Right forelimb (tissue), 1 donor: ENCODE results near the gene KRT4.
"Not testable (repeated sequence)": the region's sequence is repeated elsewhere in the genome, so short reads cannot be mapped to it uniquely, and the experiment has no call there.

ENCODE experiments used
- DNase-seq: peaks from one replicate; pipeline ENCODE4 v3.0.0-alpha.2; 2018

KRT4 gene

DNA sequence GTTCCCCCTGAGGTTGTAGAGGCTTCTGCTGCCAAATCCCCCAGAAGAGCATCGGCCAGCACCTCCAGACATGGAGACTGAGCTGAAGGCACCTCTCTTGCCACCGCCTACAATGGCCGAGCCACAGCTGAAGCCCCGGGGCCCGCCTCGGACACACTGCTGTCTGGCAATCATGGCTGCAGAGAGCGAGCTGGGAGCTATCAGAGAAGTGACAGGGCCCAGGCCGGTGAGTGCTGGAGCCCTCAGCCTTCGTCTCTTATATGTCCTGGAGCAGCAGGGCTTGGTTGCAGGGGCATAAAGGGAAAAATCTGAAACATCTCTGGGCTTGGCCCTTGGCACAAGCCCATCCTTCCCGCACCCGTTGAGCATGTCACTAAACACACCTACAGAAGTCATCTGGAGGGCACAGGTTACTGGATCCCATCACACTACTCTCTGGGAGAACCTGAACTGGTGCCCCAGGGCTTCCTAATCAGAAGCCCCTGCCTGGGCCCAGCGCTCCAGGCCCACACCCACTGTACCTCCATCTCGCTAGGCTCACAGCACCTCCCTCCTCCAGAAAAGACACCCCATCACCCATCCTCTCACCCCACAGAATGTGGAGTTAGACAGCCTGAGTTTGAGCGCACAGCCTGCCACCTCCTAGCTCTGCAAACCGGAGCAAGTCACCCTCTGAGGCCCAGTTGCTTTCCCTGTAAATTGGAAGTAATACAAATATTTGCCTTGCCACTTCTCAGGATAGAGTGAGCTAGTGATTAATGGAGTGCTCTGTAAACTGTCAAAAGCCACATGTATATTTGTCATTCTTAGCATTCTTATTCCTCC lies at the start of gene KRT4:
TSS of gene KRT4 (minus strand) at position 232 of the 825 bp plus-strand sequence. CDS start at position 174, 58 bp downstream.
- DNase-seq = no peak

DNA sequence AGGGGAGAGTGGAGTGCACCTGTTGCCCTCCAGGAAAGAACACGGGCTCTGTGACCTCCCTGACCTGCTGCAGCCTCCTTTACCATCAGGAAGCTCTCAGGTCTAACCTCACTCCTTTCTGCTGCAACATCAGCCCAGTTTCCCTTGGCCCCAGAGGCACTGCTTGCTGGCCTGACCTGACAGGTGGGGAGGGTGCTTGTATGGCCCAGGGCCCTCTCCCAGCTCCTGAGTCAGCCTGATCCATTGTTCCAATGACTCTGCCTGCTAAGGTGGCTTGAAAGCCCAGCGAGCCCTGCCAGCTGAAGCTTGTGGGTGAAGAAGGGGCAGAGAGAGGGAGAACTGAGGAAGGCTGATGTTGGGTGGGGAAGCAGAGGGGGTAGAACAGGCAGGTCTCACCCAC lies 48.1 kb upstream of the KRT4 start:
- DNase-seq = no peak

DNA sequence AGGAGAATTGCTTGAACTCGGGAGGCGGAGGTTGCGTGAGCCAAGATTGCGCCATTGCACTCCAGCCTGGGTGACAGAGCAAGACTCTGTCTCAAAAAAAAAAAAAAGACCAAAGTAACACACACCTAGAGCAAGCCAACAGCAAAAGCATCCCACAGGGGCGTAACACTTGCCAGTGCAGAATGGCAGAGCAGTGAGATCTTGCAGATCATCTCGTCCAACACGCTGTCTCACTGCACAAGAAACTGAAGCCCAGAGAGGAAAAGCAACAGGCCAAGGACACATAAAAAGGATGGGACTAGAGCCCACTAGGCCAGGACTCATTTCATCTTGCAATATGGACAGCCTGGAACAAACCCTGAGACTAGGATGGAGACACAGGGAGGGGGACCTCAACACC lies 47.6 kb upstream of the KRT4 start:
- DNase-seq = no peak

DNA sequence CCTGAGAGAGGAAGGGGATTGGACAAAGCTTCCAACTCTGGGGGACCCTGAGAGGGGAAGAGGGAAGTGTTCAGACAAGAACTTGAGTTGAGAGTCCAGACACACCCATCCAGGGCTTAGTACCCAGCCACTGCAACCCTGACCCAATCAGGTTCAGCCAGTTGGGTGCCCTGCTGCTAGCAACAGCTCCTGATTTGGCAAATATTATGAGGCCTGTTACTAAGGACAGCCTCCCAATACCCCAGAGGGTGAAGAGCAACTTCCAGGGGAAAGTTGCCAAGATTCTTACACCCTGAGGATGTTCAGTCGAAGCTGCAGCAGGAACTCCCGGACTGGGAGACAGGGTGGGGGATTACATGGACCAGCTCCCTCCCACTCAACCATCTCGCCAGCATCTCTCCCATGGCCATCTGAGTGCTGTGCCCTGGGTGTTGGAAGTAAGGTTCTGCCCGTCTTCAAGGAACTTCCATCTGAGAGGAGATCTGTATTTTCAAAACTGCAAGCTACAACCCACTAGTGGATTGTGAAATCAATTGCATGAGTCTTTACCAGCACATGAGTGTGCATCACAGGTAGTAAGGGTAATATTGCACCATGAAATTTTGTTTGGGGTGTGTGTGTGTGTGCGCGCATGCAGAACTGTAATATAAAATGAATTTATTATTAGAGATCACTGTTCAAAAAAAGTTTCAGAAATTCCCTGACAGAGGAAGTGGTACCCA lies 46.3 kb upstream of the KRT4 start:
- DNase-seq = no peak

DNA sequence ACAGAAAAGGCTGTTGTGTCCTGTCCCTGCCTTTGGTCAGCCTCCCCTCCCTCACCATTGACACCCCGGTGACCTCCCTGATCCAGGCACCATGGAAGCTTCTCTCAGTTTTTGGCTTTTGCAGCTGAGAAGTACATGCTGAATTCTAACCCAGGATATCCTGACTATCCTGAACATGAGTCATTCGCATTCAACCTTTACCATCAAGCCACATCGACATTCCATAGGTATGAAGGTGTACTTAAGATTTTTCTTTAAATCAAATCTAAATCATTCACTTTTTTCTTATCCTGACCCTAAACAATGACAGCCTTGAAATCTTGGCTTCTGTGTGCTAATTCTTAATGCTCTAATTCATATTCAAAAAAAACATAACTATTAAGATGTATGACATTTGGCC lies 43.6 kb upstream of the KRT4 start:
- no peak for DNase-seq

DNA sequence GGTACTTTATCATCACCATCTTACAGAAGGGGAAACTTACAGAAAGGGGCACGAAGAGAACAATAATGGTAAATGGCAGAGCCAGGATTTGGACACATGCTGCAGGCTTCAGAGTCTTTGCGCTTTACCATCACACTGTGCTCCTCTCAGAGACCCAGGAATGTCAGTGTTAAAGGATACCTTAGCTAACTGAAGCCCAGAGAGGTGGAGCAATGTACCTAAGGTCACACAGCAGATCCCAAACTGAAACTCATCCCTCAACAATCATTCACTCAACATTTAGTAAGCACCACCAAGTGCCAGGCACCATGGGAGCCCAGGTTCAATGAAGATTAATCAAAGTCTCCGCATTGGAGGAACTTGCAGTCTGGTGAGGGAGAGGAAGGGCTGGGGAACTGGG lies 42.9 kb upstream of the KRT4 start:
- DNase-seq = no peak

DNA sequence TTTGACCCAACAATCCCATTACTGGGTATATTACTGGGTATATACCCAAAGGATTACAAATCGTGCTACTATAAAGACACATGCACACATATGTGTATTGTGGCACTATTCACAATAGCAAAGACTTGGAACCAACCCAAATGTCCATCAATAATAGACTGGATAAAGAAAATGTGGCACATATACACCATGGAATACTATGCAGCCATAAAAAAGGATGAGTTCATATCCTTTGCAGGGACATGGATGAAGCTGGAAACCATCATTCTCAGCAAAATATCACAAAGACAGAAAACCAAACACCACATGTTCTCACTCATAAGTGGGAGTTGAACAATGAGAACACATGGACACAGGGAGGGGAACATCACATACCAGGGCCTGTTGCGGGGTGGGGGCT lies 42.2 kb upstream of the KRT4 start:
- DNase-seq = not testable (repeated sequence)

DNA sequence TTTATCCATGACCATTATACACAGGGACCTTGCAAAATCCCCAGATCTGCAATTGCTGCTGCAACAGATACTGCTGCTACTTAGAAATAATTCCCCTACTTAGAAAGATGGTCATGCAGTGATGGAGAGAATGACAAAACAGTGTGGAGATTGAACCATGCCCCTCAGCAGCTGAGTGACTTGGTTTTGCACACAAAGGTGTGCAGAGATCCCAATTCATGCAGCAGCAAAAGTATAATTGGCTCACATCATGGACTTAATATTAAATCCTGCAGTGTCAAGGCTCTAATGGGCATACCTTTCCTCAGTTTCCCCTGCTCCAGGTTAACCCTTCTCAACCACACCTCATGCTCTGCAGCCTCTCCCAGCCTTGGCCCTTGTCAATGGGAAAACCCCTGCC lies 37.9 kb upstream of the KRT4 start:
- no peak for DNase-seq

DNA sequence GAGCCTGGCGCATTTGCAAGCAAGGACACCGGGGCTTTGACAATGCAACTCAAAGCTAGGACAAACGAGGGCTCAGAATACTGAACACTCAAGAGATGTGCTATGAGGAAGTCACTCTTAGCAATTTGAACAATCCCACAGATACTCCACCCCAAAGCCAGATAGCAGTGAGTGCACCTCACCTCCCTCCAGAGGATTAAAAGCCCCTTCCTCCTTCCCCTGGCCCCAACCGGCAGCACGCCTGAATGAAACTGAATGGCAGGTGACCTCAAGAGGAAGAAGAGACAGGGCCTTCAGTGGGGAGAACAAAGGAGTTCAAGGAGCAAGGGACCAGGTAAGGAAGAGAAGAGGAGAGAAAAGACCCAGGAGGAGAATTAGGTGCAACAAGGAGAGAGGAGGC lies 36.8 kb upstream of the KRT4 start:
- DNase-seq = no peak

DNA sequence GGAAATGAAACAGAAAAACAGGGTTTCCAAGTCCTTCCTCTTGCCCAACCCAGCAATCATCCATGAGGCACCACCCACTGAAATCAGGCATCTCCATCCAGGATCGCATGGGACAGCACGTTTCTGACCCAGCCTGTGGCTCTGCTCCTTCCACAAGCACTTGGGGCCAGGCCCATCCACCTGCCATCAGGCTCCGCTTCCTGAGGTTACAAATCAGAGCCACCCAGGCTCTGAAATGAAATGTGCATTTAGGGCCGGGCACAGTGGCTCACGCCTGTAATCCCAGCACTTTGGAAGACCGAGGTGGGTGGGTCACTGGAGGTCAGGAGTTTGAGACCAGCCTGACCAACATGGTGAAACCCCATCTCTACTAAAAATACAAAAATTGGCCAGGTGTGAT lies 35.6 kb upstream of the KRT4 start:
- DNase-seq = no peak

DNA sequence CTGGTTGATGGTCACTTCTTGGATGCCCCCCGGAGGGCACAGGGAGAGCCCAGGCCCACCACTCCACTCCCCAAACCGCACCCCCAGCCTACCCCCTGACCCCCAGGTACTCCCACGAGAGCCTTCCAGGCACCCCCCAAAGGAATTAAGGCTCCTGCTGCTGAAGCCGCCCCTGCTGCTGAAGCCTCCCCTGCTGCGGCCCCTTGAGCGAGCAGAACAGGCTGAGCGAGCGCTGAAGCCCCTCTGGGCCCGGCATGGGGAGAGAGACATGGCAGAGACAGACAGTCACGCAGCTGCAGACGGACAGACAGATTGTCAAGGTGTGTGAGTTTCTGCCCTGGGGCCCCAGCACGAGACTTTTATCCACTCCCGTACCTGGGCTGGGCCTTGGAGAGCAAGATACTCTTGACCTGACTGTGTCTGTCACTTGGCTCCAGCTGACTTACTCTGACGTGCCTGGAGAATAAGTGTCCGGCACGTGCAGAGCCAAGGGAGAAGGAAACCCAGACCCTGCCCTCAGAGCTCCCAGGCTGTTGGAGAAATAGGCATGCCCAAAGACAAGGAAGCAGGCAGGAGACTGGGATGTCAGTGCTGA lies 34.8 kb upstream of the KRT4 start, which contains the start of gene KRT78:
TSS of gene KRT78 (minus strand) at position 334 of the 595 bp plus-strand sequence. CDS start at position 270, 64 bp downstream.
- no peak for DNase-seq

DNA sequence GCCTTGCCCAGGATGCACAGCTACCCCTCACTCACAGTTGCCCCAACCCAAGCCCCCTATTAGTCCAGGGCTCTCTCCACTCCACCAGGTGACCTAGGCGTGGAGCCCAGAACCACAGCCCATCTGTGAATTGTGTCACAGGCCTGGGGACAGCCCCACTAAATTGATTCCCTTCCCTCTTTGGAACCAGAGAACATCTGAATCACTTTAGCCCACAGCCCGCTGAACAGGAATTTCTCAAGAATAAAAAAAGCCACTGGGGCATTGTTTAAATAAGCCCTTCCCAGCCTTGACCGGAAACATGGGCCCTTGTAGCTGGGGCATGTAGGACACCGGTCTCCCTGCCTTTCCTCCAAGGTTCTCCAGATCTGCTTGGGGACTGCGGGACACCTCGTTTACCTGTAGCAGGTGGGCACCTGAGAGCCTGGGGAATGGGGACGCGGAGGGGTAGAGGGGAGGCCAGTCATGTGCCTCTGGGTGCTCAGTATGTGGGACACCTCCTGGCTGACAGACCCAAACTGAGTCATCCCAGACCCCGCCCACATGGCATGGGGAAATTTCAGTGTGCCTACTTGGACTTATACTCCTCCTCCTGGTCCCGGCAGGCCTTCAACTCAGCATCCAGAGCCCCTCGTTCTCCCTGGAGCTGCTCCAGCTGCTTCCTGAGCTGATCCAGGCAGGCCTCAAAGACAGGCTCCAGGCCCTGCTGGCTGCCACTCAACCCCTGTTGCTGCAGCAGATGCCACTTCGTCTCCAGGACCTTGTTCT lies 33.6 kb upstream of the KRT4 start:
- DNase-seq = no peak

DNA sequence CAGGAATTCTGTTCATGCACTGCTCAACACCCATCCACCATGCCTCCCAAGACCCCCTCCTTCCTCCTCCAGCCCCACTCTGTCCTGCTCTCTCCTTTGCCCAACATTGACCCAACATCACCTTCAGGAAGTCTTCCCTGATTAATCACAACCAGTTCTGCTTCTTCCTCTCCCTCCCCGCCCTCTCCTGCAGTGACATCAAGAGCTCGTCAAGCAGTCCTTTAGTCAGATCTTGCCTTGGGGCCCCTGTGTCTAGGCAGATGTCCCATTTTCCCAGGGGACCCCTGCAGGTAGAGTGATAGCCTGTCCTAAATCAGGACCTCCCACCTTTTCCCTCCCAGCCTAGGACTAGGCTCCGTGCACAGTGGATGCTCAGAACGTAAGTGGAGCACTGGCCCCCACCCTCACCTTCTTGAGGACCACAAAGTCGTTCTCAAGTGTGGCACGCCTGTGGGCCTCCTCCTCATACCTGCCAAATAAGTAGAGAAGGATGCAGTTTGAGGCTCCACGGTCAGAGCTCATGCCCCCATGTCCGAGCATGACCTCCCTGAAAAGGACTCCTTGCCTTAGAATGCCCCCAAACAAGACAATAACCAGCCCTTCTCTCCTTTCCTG lies 32.5 kb upstream of the KRT4 start:
- no peak for DNase-seq

DNA sequence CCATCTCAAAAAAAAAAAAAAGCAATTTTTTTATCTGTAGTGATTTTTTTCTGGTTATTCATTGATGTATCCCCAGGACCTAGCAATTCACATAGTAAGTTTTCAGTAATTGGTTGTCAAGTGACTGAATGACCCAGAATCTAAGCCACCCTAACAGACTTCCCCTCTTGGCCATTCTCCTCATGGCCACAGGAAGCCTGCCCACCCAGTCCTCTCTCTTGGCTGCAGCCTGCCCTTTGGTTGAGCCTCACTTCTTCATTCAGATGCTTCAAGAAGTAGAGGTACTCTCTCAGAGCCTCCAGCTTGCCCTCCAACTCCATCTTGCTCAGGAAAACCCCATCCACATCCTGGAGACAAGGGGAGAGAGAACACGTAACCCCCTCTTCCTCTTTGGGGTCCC lies 32.0 kb upstream of the KRT4 start:
- DNase-seq = no peak

DNA sequence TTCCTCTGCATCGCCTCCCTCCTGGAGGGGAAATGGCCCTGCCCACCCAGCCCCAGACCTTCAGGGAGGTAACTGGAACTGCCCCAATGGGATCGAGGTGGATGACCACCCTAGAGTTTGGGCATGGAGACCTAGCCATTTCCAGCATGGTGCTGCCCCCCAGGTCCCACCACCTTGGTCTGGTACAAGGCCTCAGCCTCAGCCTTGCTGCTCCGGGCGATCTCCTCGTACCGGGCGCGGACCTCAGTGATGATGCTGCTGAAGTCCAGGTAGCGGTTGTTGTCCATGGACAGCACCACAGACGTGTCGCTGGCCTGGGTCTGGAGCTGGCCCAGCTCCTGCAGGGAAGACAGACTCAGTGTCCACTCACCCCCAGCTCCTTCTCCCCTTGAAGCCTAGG lies 30.5 kb upstream of the KRT4 start:
- DNase-seq = no peak

DNA sequence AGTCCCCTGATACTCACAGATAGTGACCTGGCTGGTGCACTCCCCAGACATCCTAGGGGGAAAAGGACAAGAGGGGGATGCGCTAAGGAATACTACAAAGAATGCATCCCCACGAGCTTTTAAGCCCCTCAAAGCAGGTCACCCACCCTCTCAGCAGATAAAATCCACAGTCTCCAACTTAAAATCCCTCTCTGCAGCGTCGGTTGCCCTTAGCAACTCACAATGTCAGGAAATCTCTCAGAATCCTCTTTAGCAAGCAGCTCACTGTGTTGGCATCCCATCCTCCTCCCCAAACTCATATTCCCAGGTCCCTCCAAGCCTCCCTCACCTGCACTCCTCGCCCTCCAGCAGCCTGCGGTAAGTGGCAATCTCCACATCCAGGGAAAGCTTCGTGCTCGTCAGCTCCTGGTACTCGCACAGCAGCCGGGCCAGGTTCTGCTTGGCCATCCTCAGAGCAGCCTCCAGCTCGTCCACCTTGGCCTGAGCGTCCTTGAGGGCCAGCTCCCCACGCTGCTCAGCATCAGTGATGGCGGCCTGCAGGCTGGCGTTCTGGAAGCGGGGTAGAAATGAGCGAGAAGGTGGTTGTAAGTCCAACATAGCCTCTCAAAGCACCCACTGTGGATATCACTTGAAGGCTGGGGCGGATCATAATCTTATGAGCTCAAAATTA lies 25.7 kb upstream of the KRT4 start:
- DNase-seq = no peak

DNA sequence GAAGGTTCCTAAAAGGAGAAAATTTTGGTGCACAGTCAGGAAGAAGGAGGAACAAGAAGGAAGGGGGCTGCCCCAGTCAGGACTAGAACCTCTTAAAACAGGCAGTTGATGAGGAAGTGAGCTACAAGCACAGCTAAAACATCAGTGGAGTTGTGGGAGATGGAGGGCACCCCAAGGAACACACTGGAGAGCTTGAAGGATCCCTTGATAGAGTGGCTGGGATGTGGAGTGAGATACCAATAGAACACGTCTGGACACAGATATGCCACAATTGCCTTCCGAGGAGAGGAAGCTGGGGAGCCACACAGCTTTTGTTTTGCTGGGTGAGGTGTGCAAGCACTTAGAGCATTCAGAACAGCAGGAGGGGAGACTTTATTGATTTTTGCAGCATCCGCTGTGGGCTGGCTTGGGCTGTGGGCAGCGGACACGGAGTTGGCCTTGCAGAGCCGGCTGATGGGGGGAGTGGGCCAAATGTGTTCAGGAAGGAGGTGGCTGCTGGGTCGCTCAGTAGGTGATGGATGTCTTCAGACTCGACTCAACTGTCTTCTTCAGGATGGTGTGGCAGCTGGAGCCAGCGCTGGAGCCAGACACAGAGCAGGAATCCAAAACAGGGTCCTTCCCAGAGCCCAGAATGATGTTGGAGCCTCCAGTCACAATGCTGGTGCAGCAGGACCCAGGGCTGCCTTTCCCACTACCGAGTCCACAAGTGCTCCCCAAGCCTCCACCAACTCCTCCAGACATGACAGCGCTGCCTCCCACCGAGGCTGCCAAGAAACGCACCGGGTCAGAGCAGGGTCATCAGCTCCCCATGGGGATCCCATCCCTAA lies 24.9 kb upstream of the KRT4 start:
- no peak for DNase-seq

DNA sequence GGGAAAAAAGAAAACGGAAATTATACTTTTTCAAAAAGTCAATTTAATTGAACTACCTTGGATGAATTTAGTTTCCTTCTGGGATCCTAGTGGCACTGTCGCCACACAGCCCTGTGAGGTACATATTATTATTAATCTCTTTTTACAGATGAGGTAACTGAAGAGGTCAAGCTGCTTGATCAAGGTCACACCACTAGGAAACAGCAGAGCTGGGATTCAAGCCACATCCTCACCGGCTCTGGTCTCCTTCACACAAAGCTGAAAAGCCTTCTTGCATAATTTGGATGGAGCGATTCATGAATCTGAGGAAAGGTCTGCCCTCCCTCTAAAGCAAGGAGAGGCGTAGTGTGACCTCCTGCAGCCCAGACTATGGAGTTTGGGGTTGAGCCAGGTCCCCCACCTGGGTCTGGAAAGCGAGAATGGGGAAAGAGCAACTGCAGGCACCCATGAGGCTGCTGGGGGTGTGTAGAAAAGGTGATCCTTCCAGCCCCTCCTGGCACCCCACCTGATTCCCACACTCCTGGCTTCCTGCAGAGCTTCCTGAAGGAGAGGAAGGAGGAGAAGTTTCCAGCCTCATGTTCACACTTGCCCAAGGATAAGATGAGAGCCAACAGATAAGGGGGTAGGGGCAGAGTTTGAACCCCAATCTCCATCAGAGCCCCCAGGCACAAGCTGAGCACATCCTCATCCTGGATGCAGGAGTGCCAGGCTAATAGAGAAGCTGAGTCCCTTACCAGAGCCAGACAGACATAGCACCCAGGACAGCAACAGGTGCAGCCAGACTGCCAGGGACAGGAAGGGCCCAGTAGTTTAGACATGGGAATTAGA lies 24.1 kb upstream of the KRT4 start:
- DNase-seq = no peak

DNA sequence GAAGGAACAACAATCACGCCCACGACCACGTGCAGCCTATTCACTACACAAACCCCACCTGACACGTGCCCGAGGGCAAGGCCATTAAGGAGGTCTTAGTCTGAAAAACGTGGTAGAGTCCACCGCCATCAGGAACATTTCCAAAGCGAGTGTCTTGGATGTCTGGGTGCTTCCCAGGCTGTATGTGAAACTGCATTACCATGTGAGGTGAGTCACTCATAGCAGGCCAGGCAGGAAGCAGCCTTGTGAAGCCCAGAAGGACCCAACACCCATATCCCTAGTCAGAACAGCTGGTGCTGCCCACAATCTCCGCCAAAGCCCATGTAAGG lies 23.5 kb upstream of the KRT4 start:
- no peak for DNase-seq
